ENCODE results near the gene MATN4.

GRCh38 chr20:45352729-45353128 lies 44.6 kb upstream of the MATN4 start:
- TF ChIP-seq, protein P1, sequence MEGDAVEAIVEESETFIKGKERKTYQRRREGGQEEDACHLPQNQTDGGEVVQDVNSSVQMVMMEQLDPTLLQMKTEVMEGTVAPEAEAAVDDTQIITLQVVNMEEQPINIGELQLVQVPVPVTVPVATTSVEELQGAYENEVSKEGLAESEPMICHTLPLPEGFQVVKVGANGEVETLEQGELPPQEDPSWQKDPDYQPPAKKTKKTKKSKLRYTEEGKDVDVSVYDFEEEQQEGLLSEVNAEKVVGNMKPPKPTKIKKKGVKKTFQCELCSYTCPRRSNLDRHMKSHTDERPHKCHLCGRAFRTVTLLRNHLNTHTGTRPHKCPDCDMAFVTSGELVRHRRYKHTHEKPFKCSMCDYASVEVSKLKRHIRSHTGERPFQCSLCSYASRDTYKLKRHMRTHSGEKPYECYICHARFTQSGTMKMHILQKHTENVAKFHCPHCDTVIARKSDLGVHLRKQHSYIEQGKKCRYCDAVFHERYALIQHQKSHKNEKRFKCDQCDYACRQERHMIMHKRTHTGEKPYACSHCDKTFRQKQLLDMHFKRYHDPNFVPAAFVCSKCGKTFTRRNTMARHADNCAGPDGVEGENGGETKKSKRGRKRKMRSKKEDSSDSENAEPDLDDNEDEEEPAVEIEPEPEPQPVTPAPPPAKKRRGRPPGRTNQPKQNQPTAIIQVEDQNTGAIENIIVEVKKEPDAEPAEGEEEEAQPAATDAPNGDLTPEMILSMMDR (conservative IDR thresholded peaks at IDR 0.05; ENCODE audit: low read depth in 2 of 2): no peak
- TF ChIP-seq EZH2 (IDR thresholded peaks at IDR 0.05; ENCODE audit: low read depth, unreplicated experiment) (no peak), STAT1 (IDR thresholded peaks at IDR 0.05; ENCODE audit: unreplicated experiment) (no peak), EZH2phosphoT487 (IDR thresholded peaks at IDR 0.05; ENCODE audit: unreplicated experiment) (no peak), POLR2AphosphoS5 (IDR thresholded peaks at IDR 0.05; ENCODE audit: low read depth) (no peak), CREB1 (CRISPR knock-in tag; IDR thresholded peaks at IDR 0.05; ENCODE audit: low read depth) (no peak), REST (IDR thresholded peaks at IDR 0.05; ENCODE audit: unreplicated experiment) (no peak), ZNF114 (CRISPR knock-in tag; IDR thresholded peaks at IDR 0.05) (no peak)

Data from GM23338 (cell line).